GM18951 (cell line): Measurements from ENCODE around the gene RGS7.
"Not testable (repeated sequence)": the region's sequence is repeated elsewhere in the genome, so short reads cannot be mapped to it uniquely, and the experiment has no call there.

Experiments
- POLR2A ChIP-seq: IDR thresholded peaks from 4 replicates; pipeline ENCODE4 v1.6.1; 2011; ENCODE audit warnings: mild to moderate bottlenecking; ENCODE audit not compliant: insufficient read length, insufficient read depth; ENCODE audit errors: extremely low read depth
- in situ Hi-C: fragments of 300-500 bp; cut with MboI; formaldehyde crosslinking; loops from one replicate; pipeline ENCODE4 v1.12.0; 2022; ENCODE audit warnings: low sequenced_read_pairs, mixed read lengths, inconsistent platforms; ENCODE audit not compliant: unreplicated experiment

RGS7 gene

DNA sequence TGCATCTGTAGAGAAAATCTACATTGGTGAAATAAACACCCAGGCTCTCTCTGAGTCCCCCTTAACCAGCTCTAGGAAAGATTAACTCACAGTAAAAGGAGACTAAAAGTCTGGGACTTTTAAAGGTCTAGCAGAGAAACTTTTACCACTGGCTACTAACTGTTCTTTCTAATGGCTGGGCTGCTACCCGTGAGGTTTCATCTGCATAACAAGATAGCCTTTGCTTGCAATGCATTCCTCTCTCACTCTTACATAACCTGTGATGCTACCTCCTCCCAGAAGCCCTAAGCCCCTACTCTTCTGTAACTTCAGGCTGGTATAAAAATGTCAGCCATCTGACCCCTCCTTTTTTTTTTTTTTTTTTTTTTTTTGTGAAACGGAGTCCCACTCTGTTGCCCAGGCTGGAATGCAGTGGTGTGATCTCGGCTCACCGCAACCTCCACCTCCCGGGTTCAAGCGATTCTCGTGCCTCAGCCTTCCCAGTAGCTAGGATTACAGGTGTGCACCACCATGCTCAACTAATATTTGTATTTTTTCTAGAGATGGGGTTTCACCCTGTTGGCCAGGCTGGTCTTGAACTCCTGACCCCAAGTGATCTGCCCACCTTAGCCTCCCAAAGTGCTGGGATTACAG, 344.2 kb downstream of the RGS7 start:
- TF ChIP-seq POLR2A, result no peak
- in situ Hi-C loops, result no loop called here

DNA sequence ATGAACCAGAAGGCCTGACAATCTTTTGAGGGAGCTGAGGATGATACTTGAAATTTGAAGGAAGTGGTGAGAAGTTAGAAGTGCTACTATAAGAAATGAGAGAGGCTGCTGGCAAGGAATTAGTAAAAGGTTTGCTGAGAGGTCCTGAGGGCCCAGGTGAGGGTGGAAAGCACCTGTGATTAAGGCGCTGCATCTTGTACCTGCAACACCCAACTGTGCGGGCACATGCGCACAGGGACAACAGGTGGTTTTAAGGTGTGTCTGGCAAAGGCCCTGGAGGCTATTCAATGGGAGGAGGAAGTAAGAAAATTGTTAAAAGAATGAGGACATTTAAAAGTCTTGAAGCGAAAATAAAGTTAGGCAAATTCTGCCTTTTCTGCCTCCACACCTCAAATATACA, 349.3 kb downstream of the RGS7 start:
- in situ Hi-C loops, result no loop called here
- TF ChIP-seq POLR2A, result no peak

DNA sequence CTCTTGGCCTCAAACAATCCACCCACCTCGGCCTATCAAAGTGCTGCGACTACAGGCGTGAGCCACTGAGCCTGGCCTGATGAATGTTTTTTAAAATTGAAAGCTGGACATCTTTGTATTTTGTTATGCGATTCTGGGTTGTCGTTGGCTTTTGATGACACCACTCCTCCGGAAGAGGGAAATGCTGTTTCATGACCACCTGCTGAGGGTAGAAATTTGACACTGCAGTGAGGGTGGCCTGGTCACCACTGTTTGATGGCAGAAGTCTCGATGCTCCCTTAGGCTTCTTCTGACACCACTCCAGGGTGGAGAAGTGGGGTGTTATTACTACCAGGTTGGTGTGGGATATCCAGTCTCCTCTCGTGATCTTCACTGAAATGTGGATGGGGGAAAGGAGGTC, 357.2 kb downstream of the RGS7 start:
- TF ChIP-seq POLR2A, result no peak
- in situ Hi-C loops, result no loop called here

DNA sequence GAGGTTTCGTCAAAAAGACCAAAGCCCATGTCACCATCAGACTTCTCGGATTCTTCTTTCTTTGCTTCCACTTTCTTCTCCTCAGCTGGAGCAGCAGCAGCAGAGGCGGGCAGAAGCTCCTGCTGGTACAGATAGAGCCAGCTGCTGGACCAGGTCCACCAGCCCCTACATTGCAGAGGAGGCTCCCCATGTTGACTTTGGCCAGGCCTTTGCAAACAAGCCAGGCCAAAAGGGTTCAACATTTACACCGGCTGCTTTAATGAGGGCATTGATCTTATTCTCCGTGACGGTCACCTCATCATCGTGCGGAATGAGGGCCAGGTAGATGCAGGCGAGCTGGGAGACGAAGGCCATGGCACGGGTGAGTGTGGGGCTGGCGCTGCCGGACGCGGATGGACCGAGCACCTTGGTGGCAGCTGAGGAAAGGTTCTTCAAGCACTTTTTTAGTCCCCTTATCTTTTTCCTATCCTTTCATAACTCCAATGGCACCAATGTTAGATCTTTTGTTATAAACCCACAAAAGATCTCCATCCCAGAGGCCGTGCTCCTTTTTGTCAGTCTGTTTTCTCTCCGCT, 358.5 kb downstream of the RGS7 start:
- no peak for TF ChIP-seq POLR2A
- in situ Hi-C loops, result no loop called here

DNA sequence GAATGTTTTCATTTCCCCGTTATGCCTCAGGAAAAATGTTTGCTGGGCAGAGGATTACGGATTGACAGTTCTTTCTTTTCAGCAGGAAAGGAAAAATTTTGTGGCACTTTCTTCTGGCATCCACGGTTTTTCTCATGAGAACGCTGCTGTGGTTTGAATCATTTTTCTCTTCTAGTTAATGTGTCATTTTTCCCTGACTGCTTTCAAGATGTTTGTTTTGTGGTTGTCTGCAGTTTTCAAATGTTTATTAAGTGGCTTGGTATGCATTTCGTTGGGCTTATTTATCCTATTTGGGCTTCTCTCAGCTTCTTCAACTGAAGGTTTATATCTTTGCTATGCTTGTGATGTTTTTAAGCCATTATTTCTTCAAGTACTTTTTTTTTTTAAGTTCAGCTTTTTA, 359.0 kb downstream of the RGS7 start:
- in situ Hi-C loops, result no loop called here
- no peak for TF ChIP-seq POLR2A

DNA sequence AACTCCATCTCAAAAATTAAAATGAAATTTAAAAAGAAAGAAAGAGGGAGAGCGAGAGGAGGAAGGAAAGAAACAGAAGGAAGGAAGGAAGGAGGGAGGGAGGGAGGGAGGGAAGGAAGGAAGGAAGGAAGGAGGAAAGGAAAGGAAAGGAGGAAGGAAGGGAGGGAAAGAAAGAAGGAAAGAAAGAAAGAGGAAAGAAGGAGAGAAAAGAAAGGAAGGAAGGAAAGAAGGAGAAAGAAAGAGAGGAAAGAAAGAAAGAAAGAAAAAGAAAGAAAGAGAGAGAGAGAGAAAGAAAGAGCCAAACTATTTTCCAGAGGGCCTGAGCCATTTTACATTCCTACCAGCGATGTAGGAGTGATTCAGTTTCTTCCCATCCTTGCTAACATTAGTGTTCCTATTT, 364.0 kb downstream of the RGS7 start:
- TF ChIP-seq POLR2A, result no peak
- in situ Hi-C loops, result no loop called here

DNA sequence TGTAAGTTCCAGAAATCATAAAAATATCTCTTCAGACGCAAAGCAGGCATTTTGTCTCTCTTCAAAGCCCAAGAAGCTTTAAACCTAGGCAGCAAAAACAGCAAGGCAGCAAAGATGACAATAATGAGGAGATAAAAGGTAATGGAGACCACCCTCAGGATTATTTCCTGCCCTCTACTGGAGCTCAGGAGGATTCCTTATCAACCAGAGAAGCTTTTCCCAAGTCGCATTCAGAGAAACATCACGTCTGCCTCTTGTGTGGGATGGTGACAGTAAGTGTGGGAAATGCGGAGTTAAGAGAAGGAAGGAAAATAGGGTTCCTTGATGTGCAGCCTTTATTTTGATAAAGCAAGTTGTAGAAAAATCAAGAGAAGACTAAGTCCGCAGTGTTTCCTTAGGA, 365.8 kb downstream of the RGS7 start:
- no peak for TF ChIP-seq POLR2A
- in situ Hi-C loops, result no loop called here

DNA sequence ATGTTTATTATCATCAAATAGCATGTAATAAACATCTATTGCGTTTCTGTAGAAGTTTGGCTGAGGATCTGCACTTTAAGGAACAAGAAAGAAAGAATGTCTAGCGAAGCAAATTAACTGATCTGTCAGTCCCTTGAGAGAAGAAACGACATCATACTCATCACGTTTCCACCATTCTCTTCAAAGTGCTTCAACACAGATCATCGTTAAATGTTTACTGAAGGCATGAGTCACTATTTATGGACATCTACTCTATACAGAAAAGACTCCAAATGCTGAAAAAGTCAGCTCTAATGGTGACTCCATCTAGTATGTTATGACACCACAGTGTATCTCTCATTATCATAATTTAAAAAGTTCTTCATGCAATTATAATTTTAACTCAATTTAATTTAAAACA, 369.1 kb downstream of the RGS7 start:
- in situ Hi-C loops, result no loop called here
- no peak for TF ChIP-seq POLR2A

DNA sequence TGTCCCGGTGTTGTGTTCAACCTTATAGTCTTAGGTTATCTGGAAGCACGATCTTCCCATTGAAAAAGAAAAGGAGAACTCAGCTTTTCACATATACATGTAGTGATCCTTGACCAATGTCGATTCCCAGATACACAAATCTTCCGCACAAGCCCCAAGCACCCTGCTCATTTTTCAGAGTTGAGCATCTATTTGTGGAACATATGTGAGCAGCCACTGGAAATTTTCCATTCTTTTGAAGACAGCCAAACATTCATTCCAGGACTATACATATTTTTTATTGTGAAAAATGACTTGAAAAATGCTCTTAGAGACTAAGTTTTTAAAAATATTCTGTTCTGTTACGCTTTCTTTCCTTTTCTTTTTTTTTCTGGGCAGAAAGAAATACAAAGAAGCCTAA, 371.9 kb downstream of the RGS7 start:
- TF ChIP-seq POLR2A, result no peak
- in situ Hi-C loops, result no loop called here

DNA sequence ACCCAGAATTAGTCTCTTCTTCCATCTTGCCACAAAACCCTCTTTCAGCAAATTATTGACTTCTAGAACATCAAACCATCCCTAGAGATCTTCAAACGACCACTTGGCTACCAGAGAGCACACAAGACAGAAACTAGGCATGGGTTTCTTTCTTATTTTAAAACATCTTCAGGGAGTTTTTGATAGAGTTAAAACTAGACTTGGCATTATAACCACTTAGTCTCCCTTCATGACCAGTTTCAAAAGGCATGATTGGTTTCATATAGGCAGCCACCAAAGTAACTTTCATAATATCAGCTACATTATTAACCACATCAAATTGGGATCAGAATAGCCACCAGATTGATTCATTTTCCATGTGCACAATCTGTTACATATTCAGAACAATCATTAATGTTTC, 376.7 kb downstream of the RGS7 start:
- no peak for TF ChIP-seq POLR2A
- in situ Hi-C loops, result no loop called here

DNA sequence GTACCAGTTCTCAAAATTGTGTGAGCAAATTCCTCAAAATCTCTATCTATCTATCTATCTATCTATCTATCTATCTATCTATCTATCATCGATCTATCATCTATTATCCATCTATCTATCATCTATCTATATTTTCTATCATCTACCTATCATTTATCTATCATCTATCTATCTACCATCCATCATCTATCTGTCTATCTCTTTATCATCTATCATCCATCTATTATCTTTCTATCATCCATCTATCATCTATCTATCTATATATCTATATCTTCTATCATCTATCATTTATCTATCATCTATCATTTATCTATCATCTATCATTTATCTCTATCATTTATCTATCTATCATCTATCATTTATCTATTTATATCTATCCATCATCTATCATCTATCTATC, 380.3 kb downstream of the RGS7 start:
- in situ Hi-C loops, result no loop called here
- TF ChIP-seq POLR2A, result no peak

DNA sequence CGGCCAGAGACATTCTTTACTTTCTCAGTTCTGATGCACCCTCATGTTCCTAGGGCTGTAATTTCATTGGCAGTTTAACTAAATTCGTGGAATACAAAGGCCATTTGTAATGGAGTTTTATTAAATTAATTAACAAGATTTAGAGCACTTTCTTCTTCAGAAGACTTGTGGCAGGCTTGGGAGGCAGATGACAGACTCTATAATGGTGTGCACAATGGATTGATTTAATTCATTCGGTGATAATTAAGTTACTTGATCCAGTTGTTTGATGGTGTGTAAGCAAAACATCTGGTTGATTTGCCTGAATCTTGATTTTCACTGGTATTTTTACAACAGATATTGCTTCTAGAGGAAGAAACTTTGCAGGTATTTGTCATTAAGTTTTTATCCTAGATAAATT, 383.1 kb downstream of the RGS7 start:
- in situ Hi-C loops, result no loop called here
- TF ChIP-seq POLR2A, result no peak

DNA sequence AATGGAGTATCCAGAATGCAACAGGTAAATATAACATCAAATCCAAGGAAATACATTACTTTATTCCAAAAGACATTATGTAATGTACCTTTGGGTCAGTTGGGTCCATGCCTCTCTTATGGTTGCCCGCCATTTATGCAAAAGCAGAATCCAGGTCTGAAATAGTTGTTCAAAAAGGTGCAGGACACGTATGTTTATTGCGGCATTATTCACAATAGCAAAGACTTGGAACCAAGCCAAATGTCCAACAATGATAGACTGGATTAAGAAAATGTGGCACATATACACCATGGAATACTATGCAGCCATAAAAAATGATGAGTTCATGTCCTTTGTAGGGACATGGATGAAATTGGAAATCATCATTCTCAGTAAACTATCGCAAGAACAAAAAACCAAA, 384.9 kb downstream of the RGS7 start:
- in situ Hi-C loops, result not testable (repeated sequence)

DNA sequence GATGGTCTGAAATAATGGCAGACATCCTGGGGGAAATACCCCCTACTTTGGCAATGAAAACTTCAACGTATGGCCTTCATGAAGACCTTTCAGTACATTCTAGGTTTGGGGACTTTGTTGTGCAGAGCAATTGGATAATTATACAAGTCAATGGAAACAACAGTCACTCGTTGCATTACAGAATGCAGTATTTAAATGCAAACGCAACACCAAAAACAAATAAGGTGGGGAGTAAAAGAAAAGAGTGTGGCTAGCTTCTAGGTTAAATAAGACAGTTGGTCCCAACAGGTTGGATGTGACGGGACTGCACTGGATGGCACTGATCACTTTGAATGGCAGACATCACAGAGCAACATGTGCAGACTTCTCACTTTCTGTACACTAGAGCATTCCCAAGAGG, 386.8 kb downstream of the RGS7 start:
- in situ Hi-C loops, result no loop called here
- no peak for TF ChIP-seq POLR2A

DNA sequence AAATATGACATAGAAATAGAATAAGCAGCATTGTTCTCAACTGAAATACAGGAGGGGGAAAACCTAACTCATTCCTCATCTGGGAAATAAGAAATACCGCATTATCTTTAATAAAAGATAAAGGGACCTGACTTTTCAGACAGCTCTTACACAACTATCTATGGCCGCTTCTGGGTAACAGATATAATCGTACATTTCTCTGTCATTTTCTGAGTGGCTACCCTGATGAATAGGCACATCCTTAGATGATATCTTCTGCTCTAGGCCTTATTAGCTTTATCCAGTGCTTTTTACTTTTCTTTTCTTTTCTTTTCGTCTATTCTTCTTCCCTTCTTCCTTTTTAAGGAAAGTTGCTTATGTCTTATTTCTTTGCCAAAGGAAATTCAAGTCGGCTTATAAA, 388.1 kb downstream of the RGS7 start:
- TF ChIP-seq POLR2A, result no peak
- in situ Hi-C loops, result no loop called here

DNA sequence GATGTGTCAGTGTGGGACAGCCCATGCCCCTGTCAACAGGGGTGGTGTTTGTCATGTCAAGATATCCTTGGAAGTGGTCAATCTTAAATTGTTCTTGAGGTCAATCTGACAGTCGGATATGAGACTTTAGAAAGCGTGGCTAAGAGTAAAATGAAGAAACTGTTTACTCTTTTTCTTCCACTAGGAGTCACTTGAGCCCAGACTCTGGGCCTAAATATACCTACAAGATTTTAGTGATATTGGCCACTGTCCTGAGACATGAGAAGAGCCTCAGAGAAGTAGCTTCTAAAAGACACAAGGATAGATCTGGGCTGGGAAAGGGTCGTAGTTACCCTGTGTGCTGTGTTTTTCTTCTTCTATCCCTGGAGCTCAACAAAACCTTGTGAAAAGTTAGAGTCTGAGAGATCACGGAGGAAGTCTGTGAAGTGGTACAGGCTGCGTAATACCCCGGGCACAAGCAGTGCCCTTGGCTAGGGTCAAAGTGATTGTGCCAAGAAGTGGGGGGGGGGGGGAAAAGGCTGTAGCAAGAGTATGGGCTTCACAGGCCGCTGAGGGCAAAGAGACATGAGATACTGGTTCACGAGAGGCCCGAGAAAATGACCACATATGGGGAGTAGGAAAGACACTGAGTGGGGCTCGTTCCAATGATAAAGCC, 389.8 kb downstream of the RGS7 start:
- in situ Hi-C loops, result no loop called here
- no peak for TF ChIP-seq POLR2A
